ENCODE results near the gene GBP4.
"Not testable (repeated sequence)": the region's sequence is repeated elsewhere in the genome, so short reads cannot be mapped to it uniquely, and the experiment has no call there.

The GBP4 gene

GRCh38 chr1:89198491-89199072 lies at the start of gene GBP4:
Gene GBP4 (minus strand): TSS chr1:89198942. CDS start chr1:89198834, 108 bp downstream.
- no peak for DNase-seq

- DNase-seq = no peak
Observed at GRCh38 chr1:89243046-89243445, 44.3 kb upstream of the GBP4 start.

GRCh38 chr1:89221341-89221740 lies 22.6 kb upstream of the GBP4 start:
- DNase-seq = no peak

- not testable (repeated sequence) for DNase-seq
Observed at GRCh38 chr1:89219851-89220250, 21.1 kb upstream of the GBP4 start.

GRCh38 chr1:89218941-89219340 lies 20.2 kb upstream of the GBP4 start:
- DNase-seq = not testable (repeated sequence)

- no peak for DNase-seq
Observed at GRCh38 chr1:89213347-89213746, 14.6 kb upstream of the GBP4 start.

GRCh38 chr1:89211035-89211634 lies 12.4 kb upstream of the GBP4 start:
- no peak for DNase-seq

- no peak for DNase-seq
Observed at GRCh38 chr1:89206373-89206772, 7.6 kb upstream of the GBP4 start.

GRCh38 chr1:89203166-89203565 lies 4.4 kb upstream of the GBP4 start:
- DNase-seq = no peak

- DNase-seq = no peak
Observed at GRCh38 chr1:89201106-89201794, 2.5 kb upstream of the GBP4 start.

- DNase-seq = no peak
Observed at GRCh38 chr1:89200663-89201062, 1.9 kb upstream of the GBP4 start.

- no peak for DNase-seq
Observed at GRCh38 chr1:89199525-89200031, 836 bp upstream of the GBP4 start.

GRCh38 chr1:89198081-89198480 lies 661 bp downstream of the GBP4 start:
- no peak for DNase-seq

- DNase-seq = no peak
Observed at GRCh38 chr1:89195476-89195875, 3.3 kb downstream of the GBP4 start.

GRCh38 chr1:89191314-89191713 lies 7.4 kb downstream of the GBP4 start:
- DNase-seq = no peak

GRCh38 chr1:89190017-89190416 lies 8.7 kb downstream of the GBP4 start:
- no peak for DNase-seq

- DNase-seq = no peak
Observed at GRCh38 chr1:89179343-89179742, 19.4 kb downstream of the GBP4 start.

GRCh38 chr1:89176971-89177370 lies 21.8 kb downstream of the GBP4 start:
- no peak for DNase-seq

- no peak for DNase-seq
Observed at GRCh38 chr1:89175601-89176256, 23.0 kb downstream of the GBP4 start, which contains the start of gene GBP7. Gene GBP7 (minus strand): TSS chr1:89176003. CDS start chr1:89171935, 4,068 bp downstream.

- no peak for DNase-seq
Observed at GRCh38 chr1:89174491-89174890, 24.3 kb downstream of the GBP4 start.

GRCh38 chr1:89172468-89173143 lies 26.1 kb downstream of the GBP4 start:
- DNase-seq = no peak

- DNase-seq = no peak
Observed at GRCh38 chr1:89171067-89171438, 27.7 kb downstream of the GBP4 start.

Data from NCI-H1694 (cell line).